ENCODE results near the gene RHOF.

DNA sequence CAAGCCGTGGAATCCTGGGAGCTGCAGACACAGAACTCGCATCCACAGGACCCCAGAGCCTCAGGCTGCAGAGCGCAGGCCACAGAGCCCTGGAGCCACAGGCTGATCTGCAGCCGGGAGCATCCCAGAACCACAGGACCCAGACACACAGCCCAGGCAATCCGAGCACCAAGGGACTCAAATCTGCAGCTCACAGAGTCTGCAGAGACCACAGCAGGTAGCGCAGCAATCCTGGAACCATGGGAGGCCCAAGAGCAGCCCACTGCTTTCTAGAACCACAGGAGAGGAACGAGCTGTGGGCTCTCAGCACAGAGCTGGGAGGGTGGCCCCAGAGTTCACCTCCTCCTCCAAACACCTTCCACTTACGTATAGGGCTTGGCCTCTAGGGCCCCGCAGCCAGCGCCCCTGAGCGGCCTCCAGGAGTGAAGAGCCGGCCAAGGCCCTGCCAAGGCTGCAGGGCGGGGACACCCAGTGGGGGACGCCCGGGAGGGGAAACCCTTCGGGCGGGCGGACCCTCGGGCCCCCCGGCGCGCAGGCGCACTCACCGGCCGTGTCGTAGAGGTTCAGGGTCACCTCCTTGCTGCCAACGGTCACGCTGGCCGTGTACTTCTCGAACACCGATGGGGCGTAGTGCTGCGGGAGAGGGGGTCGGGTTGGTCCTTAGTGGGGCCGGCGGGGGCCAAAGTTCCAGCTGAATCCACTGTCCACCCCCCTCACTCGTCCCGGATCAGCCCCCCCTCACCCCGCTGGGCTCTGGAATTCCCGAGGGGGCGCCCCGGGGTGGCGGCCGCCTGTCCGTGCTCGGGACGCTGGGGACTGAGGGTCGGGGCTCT, 665 bp downstream of the RHOF start:
- TF ChIP-seq POLR2A (IDR thresholded peaks at IDR 0.05): no peak
- TF ChIP-seq, protein P1, sequence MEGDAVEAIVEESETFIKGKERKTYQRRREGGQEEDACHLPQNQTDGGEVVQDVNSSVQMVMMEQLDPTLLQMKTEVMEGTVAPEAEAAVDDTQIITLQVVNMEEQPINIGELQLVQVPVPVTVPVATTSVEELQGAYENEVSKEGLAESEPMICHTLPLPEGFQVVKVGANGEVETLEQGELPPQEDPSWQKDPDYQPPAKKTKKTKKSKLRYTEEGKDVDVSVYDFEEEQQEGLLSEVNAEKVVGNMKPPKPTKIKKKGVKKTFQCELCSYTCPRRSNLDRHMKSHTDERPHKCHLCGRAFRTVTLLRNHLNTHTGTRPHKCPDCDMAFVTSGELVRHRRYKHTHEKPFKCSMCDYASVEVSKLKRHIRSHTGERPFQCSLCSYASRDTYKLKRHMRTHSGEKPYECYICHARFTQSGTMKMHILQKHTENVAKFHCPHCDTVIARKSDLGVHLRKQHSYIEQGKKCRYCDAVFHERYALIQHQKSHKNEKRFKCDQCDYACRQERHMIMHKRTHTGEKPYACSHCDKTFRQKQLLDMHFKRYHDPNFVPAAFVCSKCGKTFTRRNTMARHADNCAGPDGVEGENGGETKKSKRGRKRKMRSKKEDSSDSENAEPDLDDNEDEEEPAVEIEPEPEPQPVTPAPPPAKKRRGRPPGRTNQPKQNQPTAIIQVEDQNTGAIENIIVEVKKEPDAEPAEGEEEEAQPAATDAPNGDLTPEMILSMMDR (IDR thresholded peaks at IDR 0.05): no peak

All from heart left ventricle (tissue), 13 donors.